Measurements from ENCODE around the gene BCKDHA.
A peak's percentile ranks its signal among the peaks of the same experiment; 100 is the strongest.
"Not testable (repeated sequence)": the region's sequence is repeated elsewhere in the genome, so short reads cannot be mapped to it uniquely, and the experiment has no call there.

Gene BCKDHA

GRCh38 chr19:41367848-41368301 is 29.7 kb upstream of the BCKDHA start:
- no peak for DNase-seq

GRCh38 chr19:41369769-41370168 is 27.8 kb upstream of the BCKDHA start:
- DNase-seq, result no peak

- DNase-seq, result not testable (repeated sequence)
Measured at GRCh38 chr19:41371119-41371518, 26.5 kb upstream of the BCKDHA start.

DNA sequence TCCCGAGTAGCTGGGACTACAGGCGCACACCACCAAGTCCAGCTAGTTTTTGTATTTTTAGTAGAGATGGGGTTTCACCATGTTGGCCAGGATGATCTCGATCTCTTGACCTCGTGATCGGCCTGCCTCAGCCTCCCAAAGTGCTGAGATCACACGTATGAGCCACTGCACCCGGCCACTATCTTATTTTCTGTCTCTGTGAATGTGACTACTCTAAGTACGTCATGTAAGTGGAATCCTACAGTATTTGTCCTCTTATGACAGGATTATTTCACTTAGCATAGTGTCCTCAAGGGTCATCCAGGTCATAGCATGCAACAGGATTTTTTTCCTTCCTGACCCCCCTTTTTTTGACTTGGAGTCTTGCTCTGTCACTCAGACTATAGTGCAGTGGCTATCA is 26.1 kb upstream of the BCKDHA start:
- no peak for DNase-seq

GRCh38 chr19:41372501-41372900 is 25.1 kb upstream of the BCKDHA start:
- no peak for DNase-seq

DNA sequence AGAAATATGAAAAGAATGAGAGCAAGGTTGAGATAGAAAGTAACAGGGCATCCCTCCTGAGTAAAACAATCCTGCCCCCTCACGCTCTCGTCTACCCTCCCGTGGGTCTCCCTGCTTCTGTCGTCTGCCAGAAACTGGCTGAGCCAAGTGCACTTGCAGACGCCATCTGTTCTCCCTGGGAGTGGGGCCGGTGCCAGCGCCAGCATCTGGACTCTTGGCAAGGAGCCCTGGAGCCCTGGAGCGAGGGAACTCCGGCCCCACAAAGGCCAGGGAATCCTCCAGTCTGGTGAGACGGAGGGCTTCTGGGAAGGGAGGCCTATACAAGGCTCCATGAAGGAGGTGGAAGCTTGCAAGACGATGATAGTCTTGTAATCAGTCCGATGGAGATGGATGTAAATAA is 23.6 kb upstream of the BCKDHA start:
- DNase-seq, result no peak

- peak; percentile 67 for DNase-seq
Measured at GRCh38 chr19:41376241-41376997, 21.2 kb upstream of the BCKDHA start, which contains the start of gene TMEM91. Gene TMEM91, plus strand, starts transcription at chr19:41376533. Its CDS starts 1,777 bp downstream, at chr19:41378310.

DNA sequence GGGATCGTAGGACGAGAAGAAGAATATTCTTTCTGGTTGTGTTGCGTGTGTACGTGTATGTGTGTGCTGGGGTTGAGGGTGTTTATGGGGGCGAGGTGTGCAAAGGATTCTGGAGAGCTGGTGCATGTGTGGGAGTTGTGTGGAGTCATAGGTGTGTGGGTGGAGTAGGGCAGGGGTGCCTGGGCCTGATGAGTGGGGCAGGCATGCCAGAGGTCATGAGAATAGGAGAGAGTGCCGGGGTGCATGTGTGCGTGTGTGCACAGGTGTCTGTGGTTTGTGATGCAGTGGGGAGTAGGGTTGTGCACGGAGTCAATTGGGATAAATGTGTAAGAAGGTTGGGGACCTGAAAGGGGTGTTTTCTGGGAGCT is 20.6 kb upstream of the BCKDHA start:
- DNase-seq, result peak; percentile 66

- no peak for DNase-seq
Measured at GRCh38 chr19:41377977-41378709, 19.5 kb upstream of the BCKDHA start.

DNA sequence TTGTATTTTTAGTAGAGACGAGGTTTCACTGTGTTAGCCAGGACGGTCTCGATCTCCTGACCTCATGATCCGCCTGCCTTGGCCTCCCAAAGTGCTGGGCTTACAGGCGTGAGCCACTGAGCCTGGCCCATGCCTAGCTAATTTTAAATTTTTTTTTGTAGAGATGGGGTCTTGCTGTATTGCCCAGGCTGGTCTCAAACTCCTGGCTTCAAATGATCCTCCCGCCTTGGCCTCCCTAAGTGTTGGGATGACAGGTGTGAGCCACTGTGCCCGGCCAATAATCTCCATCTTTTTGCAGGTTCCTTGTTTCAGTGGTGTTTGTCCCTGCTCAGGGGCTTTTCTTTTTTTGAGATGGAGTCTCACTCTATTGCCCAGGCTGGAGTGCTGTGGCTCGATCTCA is 16.1 kb upstream of the BCKDHA start:
- DNase-seq, result not testable (repeated sequence)

GRCh38 chr19:41384351-41384750 is 13.3 kb upstream of the BCKDHA start:
- DNase-seq, result no peak

GRCh38 chr19:41386442-41386841 is 11.2 kb upstream of the BCKDHA start:
- DNase-seq, result no peak

- no peak for DNase-seq
Measured at GRCh38 chr19:41391618-41392017, 6.0 kb upstream of the BCKDHA start.

- no peak for DNase-seq
Measured at GRCh38 chr19:41392775-41393174, 4.8 kb upstream of the BCKDHA start.

GRCh38 chr19:41395355-41395754 is 2.3 kb upstream of the BCKDHA start:
- DNase-seq, result no peak

- no peak for DNase-seq
Measured at GRCh38 chr19:41398050-41398418, 416 bp downstream of the BCKDHA start.

GRCh38 chr19:41398598-41398997 is 980 bp downstream of the BCKDHA start:
- no peak for DNase-seq

DNA sequence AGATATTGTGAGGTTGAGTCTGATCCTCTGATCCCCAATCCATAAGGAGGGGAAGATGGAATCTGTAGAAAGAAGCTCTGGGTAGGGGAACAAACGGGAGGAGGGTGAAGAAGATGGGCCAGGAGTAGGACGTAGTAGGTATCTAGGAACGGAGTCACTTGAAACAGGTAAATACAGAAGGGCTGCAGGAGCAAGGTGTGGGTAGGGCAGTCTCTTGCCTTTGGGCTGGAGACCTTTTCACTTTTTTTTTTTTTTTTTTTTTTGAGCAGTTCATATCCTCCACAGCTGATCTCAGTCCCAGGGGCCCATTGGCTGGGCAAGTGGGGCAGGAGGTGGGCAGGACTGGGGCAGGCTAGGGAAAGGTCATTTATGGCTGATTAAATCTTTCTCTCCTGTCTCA is 1.5 kb downstream of the BCKDHA start:
- DNase-seq, result no peak

DNA sequence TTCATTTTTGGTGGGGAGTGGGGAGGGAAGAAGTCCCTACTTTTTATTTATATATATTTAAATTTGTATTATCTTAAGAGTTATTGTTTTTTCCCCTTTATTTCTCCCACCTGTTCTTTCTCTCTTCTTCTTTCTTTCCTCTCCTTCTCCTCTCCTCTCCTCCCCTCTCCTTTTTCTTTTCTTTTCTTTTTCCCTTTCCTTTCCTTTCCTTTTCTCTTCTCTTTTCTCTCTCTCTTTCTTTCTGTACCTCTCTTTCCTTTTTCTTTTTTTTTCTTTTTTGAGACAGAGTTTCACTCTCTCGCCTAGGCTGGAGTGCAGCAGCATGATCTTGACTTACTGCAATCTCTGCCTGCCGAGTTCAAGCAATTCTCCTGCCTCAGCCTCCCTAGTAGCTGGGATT is 1.9 kb downstream of the BCKDHA start:
- no peak for DNase-seq

GRCh38 chr19:41401483-41401882 is 3.9 kb downstream of the BCKDHA start:
- no peak for DNase-seq

DNA sequence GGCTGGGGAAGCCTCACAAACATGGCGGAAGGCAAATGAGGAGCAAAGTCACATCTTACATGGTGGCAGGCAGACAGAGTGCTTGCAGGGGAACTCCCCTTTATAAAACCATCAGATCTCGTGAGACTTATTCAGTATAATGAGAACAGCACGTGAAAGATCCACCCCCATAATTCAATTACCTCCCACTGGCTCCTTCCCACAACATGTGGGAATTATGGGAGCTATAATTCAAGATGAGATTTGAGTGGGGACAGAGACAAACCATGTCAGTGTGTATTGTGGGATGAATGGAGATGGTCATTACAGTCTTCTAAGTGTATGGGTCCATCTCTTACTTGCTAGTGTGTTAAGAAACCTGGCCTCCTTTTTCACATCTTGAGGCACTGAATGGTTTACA is 4.4 kb downstream of the BCKDHA start:
- no peak for DNase-seq

DNA sequence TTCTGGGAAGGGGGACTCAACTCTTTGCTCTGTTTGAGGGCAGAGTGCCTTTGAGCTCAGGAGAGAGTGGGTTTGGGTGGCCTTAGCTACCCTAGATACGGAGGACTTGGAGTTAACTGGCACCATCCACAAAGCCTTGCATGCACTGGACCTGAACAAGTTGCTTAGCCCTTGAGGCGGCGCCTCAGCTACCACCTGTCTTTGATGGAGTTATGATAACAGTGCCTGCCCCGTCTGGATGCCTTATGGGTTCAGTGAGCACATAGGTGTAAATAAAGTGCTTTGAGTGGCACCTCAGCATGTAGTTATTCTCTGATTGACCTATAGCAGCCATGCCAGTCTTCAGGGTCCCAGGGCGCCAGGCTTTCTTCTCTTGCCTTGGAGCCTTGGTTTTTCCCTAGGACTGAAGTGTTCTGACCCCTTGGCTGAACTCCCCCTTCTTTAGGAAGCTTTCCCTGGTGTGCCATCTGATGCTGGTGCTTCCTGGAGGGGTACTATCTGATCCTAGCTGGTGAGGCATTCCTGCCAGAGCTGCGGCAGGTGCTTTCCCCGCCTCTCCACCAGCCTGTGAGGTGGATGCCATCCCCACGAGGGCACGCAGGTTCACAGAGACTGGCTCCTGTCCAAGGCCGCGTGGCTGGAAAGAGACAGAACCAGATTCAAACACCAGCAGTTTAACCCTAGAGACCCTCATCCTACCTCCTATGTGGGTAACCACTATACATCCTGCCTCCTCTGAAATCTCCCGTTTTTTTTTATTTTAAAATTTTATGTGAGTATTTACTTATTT is 5.8 kb downstream of the BCKDHA start:
- DNase-seq, result no peak

- no peak for DNase-seq
Measured at GRCh38 chr19:41405776-41406175, 8.2 kb downstream of the BCKDHA start.

GRCh38 chr19:41407271-41407670 is 9.7 kb downstream of the BCKDHA start:
- no peak for DNase-seq
